HG03378 (cell line): ENCODE results near the gene SESN2.

Experiments used
- ATAC-seq: cut with Tn5 transposase; IDR thresholded peaks from one replicate; pipeline ENCODE4 v1.9.1; 2021; ENCODE audit warnings: mild to moderate bottlenecking, moderate library complexity; ENCODE audit not compliant: unreplicated experiment

The SESN2 gene

DNA sequence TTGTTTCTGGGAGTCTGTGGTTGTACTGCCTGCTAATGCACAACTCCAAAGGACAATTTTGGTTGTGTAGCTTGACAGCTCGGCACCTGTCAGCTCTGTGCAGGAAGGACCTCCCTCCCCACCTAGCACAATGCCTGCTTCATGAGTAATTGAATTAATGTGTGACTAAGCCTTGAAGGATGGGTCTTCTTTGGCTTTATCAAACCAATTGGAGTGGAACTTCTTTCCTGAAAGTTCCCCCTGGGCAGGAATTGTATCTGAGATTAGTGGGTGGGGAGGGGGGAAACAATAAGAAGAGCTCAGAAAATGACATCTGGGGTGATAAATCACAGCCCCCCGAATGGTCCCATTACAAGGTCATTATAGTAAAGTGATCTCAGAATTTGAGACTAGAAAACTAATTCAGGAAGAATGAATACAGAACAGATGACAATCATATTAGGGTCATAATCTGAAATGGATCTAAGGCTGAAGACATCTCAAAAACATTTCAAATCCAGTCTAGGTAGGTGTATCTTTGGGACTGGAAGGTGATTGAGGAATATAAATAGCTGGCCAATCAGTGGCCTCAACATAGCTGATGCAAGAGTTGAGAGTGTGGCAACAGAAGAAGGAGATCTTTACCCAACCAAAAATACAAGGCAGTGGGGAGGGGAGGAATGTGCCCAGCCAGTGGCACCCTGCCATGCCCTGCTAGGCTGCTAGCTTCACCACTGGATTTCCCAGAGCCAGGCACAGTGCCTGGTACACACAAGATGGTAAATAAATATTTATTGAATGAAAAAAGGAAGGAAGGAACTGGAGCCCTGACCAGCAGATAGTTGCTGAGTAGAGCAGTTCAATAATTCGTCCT, 10.1 kb upstream of the SESN2 start:
- ATAC-seq, result no peak

DNA sequence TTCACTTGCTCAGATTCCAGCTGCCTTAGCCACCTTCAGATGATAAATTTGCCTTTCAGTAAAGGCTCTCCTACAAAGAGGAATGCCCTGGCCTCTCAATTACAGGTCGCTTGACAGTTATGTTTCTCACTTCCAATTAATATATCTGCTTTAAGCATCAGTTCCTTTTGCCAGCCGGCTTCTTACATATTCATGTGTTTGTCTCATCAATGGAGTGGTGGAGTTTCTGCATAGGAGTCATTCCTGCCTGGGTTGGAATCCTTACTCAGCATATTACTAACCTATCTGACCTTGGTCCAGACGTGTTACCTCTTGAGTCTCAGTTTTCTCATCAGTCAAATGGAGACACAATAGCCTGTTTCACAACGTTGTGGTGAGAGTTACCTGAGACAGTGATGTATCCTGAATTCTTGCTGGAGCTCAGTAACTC, 9.4 kb upstream of the SESN2 start:
- no peak for ATAC-seq

DNA sequence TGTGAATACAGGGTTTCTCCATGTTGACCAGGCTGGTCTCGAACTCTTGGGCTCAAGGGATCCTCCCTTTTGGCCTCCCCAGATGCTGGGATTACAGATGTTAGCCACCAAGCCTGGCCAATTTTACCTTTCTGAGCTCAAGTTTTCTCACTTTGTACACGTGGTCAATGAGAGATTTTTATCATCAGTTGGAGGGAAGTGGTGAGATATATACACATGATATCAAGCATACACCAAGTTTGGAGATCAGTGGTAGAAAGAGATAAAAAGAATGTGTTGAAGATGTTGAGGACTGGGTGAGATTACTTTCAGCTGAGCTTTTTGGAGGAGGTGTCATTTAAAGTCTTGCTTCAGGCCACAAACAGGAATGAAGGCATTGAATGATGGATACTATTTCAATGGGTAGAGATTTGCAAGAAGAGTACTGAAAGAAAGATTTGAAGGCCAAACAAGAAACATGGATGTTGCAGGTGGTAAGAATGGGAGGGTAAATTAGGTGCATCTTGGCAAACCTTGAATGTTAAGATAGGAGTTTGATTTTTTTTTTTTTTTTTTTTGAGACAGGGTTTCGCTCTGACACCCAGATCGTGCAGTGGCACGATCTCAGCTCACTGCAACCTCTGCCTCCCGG, 3.0 kb upstream of the SESN2 start:
- no peak for ATAC-seq

DNA sequence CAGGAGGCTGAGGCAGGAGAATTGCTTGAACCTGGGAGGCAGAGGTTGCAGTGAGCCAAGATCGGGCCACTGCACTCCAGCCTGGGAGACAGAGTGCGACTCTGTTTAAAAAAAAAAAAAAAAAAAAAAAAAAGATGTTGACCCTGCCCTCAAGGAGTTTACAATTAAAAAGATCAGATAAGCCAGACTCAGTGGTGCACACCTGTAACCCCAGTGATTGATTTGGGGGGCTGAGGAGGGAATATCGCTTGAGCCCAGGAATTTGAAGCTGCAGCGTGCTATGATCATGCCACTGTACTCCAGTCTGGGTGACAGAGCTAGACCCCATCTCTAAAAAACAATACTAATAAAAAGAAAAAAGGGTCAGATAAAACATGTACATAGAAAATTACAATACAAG, 1.6 kb upstream of the SESN2 start:
- no peak for ATAC-seq

DNA sequence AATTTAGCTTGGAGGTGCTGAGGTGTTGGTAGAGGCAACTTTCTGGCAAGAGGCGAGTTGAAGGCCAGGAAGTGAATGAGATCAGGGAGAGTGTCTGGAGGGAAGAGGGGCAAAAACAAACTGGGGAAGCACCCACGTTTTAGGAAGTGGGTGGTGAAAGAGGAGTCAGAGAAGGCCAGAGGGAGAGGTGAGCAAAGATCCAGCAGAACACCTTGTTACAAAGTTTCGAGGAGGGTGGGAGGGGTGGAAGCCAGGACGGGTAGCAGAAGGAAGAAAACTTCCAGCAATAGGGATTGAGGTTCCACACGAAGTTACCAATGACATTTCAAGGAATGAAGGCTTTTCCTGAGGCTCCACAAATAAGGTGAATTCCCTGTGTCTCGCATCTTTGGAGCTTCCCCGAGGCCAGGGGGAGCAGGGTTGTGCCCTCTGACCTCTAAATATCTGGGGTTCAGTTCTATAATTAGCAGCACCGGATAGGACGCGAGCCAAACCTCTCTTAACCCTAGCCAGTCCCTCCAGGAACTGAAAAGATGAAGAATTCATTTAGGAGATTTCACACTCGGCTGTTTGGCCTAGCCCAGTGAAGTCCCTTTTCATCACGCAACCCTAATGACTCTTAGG, 578 bp upstream of the SESN2 start:
- no peak for ATAC-seq

DNA sequence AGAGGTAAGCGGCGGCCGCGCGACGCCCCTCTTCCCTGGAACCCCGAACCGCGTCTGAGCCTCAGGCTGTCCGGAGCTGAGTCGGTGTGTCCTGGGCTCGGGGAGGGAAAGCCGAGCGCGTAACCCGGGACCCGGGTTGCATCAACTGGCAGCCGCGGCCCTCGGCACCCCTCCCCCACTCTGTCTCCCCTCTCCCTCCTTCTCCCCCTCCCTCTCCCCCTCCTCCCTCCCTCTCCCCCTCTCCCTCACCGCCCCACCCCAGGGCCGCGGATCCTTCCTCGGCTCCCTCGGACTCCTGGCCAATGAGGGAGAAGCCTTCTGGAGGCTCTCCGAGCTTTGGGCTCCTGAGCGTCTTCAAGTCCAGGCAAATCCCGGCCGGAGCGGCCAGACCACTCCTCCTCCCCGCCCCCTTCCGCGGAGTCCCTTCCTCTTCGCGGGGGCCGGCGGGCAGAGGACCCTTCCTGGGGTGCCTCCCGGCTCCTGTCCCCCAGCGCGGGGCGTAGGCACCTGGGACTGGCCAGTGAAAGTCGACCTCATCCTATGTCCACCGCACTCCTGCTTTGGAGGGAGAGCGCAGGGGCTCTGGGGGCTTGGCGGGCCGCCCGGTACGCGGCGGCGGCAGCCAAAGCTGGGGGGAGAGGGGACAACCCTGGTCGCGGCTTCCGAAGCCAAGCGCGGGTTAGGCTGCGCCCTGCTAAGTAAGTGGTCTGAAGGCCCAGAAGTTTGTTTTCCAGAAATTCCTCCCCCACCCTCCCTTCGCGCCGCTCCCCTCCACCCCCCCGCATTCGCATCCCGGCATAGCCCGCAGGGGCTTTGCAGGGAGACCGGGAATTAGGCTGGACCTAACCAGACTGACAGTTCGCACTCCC, 850 bp downstream of the SESN2 start:
- no peak for ATAC-seq

DNA sequence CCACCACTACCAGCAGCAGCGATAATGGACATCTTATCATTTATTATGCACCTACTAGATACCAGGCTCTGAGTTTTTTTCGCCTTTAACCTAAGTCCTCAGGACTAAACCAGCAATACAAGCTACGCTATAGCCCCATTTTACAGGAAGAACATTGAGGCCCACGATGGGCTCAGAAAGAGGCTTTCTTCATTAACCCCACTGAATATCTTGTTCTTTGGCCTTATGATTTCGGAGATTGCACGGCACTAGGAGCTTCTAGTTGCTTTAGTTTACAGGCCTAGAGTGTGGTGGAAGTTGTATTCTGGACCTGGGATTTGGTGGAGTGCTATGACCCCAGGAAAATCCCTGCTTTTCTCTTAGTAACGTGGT, 1.5 kb downstream of the SESN2 start:
- ATAC-seq, result no peak

DNA sequence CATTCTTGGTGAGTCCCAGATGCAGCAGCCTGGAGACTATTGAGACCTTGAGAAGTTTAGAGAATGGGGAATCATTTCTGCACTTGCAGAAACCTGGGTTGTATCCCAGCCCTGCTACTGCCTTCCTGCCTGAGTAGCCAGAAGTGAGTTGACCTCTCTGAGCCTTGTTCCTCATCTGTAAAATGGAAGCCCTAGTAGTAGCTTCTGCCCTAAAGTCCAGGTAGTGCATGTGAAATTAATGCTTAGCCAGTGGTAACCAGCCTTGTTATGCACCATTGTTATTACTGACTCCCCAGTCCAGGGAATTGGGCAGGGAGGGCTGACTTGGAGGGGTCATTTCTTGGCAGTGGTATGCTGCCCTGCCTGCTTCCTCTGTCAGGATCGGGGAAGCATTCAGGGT, 5.6 kb downstream of the SESN2 start:
- ATAC-seq, result no peak

DNA sequence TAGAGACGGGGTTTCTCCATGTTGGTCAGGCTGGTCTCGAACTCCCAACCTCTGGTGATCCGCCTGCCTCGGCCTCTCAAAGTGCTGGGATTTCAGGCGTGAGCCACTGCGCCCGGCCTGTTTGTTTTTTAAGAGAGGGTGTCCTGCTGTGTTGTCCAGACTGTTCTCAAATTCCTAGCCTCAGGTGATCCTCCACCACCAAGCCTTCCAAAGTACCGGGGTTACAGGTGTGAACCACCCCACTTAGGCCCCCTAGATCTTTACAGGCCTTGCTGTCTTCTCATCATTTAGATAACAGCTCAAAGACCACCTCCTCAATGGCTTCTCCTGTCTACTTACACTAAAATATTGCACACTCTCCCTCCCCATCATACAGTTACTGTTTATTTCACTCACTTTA, 6.3 kb downstream of the SESN2 start:
- ATAC-seq, result no peak

DNA sequence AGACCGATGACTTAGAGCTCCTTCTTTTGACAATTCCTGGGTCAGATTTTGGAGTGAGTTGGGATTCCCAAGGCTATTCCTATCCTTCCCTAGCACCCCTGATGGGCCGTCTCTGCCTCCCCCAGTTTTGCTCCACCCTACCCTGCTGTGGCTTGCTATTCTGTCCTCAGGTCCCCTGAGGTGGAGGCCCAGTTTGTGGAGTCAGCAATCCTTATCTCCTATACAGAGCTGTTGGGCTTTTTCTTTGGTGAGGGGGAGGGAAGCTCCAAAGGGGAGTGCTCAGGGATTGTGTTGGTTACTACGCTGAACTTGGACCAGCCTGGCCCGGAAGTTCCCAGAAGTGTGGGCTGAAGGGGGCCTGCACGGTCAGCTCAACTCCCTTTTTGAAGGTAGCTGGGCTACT, 7.6 kb downstream of the SESN2 start:
- no peak for ATAC-seq

DNA sequence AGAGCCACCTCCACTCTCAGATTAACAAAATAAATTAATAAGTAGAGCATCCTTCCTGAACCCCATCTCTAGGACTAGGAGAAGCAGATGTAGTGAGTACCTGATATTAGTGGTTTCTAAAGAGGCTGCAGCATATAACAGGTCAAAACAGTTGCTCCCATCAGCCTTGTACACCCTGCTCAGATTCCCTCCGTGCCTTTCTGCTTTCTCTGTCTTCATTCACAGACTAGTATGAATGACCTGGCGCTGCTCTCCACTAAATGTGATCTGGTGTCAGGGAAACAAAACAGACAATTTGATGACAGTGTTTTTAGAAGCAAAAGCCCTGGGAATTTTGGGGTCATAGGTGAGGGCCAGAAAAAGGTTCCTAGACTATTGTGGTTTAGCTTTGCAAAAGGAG, 8.3 kb downstream of the SESN2 start:
- no peak for ATAC-seq

DNA sequence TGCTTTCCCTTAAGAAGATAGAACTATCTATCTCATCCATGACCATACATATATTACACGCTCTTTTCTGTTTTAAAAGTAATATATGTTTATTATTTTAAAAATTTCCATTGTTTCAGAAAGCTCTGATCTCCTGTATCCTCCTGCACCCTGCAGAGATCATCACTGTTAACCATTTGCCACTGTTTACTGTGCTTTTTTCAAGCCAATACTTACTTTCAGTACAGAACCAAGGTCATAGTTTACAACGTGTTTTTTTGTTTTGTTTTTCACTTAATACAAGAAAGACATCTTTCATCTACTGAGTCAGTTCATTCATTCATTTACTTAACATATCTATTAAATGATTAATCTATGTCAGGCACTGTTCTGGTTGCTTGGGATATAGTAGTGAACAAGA, 10.2 kb downstream of the SESN2 start:
- ATAC-seq, result no peak

DNA sequence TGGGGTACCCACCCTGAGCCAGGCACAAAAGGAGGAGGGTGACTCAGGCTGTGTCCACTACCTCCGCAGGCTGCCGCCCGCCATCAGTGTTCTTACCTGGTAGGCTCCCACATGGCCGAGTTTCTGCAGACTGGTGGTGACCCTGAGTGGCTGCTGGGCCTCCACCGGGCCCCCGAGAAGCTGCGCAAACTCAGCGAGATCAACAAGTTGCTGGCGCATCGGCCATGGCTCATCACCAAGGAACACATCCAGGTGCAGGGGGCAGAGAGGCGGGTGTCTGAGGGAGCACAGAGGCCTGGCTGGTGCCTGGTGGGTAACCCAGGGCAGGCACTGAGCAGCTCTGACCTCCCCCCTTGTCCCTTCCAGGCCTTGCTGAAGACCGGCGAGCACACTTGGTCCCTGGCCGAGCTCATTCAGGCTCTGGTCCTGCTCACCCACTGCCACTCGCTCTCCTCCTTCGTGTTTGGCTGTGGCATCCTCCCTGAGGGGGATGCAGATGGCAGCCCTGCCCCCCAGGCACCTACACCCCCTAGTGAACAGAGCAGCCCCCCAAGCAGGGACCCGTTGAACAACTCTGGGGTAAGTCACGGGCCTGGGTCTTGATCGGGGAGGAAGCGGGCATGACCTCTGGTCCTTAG, 13.0 kb downstream of the SESN2 start:
- ATAC-seq, result no peak

DNA sequence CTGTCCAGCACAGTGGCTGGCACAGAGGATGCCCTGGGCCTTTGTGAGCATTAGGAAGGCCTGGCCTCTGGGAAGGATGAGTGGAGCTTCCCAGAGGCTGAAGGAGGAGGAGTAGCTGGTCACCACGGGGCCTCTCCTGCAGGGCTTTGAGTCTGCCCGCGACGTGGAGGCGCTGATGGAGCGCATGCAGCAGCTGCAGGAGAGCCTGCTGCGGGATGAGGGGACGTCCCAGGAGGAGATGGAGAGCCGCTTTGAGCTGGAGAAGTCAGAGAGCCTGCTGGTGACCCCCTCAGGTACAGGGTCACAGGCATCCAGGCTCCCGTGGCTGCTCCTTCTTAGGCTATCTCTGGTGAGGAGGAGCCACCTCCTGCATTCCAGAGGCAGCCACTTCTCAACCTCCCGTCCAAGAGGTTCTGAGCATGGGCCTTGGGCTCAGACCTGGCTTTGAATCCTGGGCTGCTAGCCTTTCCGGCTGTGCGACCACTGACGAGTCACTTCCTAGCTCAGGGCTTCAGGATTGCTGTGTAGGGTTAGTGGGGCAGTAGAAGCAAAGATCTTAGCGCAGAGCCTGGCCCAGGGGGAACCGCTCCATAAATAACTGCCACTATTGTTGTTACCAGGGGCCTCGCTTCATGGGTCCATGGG, 14.0 kb downstream of the SESN2 start:
- ATAC-seq, result no peak

DNA sequence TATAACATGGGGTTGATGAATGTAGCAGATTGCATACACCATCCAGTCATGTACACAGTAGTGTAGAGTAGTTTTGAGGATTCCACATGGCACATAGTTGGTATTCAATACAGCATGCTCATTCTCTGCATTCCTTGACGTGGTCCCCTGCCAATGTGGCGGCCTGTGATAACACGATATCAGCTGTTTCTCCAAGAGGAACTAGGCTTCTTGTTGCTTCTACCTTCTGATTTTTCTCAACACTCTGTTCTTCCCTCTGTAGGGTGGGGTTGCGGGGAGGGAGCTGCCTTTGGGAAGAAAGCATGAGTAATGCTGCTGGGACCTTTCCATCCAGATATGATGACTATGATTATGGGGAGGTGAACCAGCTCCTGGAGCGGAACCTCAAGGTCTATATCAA, 19.4 kb downstream of the SESN2 start:
- ATAC-seq, result no peak

DNA sequence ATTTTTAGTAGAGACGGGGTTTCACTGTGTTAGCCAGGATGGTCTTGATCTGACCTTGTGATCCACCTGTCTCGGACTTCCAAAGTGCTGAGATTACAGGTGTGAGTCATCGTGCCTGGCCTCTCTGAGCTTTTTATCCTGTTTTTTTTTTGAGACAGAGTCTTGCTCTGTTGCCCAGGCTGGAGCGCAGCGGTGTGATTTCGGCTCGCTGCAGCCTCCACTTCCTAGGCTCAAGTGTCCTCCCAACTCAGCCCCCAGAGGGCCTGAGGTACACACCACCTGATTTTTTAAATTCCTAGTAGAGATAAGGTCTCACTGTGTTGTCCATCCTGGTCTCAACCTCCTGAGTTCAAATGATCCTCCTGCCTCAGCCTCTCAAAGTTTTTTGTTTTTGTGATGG, 20.4 kb downstream of the SESN2 start:
- ATAC-seq, result no peak

DNA sequence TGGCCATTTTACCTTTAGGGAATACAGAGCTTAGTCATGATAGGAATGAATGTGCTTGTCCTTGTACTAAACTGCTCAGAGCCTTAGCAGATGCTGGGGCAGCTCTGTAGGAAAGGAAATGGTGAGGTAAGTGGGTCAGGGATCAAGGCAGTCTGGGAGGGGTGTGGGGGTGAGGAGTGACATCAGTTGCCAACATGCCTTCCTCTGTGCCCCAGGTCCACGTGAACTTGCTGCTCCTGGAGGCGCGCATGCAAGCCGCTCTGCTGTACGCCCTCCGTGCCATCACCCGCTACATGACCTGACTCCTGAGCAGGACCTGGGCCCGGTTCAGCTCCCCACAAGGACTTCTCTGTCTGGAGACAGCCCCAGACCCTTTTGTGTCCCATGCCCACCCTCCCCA, 21.2 kb downstream of the SESN2 start:
- ATAC-seq, result no peak

DNA sequence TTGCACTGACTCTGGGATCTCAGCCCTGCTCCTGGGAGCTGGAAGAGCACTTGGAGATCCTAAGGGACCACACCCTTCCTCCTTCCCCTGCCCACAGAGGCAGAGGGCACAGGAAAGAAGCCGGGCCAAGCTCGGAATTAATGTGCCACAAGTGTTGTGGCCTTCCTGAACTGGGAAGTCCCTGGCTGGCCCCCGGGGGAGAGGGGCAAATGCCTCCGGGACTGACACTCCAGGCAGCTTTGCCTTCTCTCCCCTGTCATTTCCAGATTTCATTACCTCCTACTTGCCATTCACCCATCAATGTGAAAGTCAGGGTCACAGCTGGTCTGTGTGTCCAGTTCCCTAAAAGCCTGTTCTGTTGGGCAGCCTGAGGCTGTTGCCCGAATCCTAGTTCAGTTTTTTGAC, 21.7 kb downstream of the SESN2 start:
- ATAC-seq, result no peak

DNA sequence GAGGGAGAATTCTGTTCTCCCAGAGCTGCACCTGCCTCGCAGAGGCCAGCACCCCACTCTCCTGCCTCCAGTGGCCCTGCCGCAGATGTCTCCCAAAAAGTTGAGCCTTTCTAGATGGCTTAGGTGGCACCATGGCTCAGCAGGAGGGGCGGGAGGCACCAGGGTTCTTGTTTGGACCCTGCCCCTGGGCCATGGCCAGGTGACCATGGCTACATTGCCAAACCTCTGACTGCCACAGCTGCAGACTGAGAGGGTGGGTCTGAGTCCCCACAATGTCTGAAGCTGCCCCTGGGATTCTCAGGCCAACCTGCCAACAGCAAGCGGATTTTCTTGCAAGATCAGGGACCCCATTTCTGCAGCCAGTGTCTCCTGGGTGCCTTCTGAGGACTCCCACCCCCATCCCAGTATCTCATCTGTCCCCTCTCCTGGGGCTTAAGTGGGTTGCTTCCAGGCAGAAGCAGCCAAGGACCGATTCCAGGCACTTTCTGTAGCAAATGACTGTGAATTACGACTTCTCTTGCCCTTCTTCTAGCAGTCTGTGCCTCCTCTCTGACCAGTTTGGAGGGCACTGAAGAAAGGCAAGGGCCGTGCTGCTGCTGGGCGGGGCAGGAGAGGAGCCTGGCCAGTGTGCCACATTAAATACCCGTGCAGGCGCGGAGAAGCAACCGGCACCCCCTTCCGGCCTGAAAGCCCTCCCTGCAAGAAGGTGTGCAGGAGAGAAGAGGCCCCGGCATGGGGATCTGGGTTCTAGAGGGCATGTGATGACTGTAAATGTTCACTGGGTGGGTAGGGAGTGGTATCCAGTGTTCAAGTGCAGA, 22.5 kb downstream of the SESN2 start:
- no peak for ATAC-seq
